ENCODE data around the gene CISH. TPM values are rescaled to one million over a fixed set of nuclear protein-coding genes. Genes with fewer than 3 reads are reported as not detected.
A peak's percentile ranks its signal among the peaks of the same experiment; 100 is the strongest.

CISH gene
- total and polyA plus RNA-seq, 9 of the 15 experiments (the other 6 are each of a cell fraction or from before 2014, with no cell fraction given): 1.7 to 47.7 (median 18.3) TPM

DNA sequence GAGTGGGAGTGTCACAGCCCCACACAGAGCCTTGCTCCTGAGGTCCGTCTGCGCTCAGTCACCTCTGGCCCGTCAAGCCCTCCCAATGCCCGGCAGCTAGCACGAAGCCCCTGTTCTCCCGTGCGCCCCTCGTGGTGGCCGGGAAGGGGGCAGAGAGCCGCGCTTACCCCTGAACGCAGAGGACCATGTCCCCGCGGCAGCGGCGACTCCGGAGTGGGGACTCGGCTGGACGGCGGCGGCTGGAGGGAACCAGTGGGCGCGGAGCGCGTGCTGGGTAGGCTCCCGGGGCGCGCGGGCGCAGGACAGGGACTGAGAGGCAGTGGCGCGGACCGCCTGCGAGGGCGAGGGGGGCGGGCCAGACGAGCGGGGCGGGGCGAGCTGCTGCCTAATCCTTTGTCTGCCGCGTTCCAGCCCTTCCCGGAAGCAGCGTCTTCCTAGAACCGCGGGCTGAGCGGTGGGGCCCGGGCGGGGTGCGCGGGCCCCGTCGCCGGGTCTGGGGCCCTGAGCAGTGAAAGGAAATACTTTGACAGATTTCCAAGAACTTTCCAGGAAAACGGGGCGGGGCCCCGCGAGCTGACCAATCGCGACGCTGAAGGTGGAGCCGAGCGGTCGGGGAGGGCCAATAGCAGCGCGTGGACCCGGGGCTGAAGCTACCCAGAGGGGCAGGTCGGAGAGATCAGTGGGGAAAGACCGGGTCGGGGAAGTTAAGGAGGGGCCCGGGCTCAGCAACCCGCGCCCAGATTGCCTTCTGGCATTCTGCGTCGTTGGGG is at the start of gene CISH (continued):
- TF ChIP-seq GMEB1 (CRISPR knock-in tag; IDR thresholded peaks at IDR 0.05) (no peak), ZNF133 (CRISPR knock-in tag; IDR thresholded peaks at IDR 0.05) (no peak), ZBTB2 (IDR thresholded peaks at IDR 0.05) (0 out of 2 replicates have a peak, but pooled peaks have one; percentile 43), ARID1B (IDR thresholded peaks at IDR 0.05) (peak; percentile 34; the same call in 1 of the 2 replicates), NFATC3 (IDR thresholded peaks at IDR 0.05) (no peak), FOXK2 (conservative IDR thresholded peaks at IDR 0.05 in 1 of 2, IDR thresholded peaks at IDR 0.05 in 1 of 2; ENCODE audit: low read depth in 2 of 2) (no peak), ZEB2 (IDR thresholded peaks at IDR 0.05) (no peak), TAF9B (IDR thresholded peaks at IDR 0.05; ENCODE audit: partially characterized antibody) (peak; percentile 61), UBTF (IDR thresholded peaks at IDR 0.05; ENCODE audit: borderline replicate concordance in 1 of 2, low read depth in 2 of 2, low read length in 2 of 2) (peak; percentile 75 to 91; a peak in 2 of 4 replicates), BACH1 (tag; IDR thresholded peaks at IDR 0.05) (no peak), BCL6 (CRISPR knock-in tag; IDR thresholded peaks at IDR 0.05) (peak; percentile 81; the same call in 1 of the 2 replicates), ZFP1 (CRISPR knock-in tag; IDR thresholded peaks at IDR 0.05) (no peak), ELF4 (CRISPR knock-in tag; IDR thresholded peaks at IDR 0.05) (no peak), ZNF274 (IDR thresholded peaks at IDR 0.05; ENCODE audit: borderline replicate concordance, low read depth, low read length) (no peak), MEIS2 (IDR thresholded peaks at IDR 0.05; ENCODE audit: partially characterized antibody) (peak; percentile 84), GABPA (tag; conservative IDR thresholded peaks at IDR 0.05; ENCODE audit: low read depth) (peak; percentile 81), ZBTB17 (CRISPR knock-in tag; IDR thresholded peaks at IDR 0.05) (no peak), SRSF7 (optimal IDR thresholded peaks at IDR 0.05; ENCODE audit: low read depth, low read length) (no peak), ZNF592 (IDR thresholded peaks at IDR 0.05) (peak; percentile 50; the same call in 1 of the 2 replicates)

Measured in K562 (cell line).